ENCODE data around the gene MXRA8. TPM values are rescaled to one million over a fixed set of nuclear protein-coding genes. Genes with fewer than 3 reads are reported as not detected.

MXRA8 gene
- total RNA-seq, 4 donors from 2014 or later, result 57.1 to 143 (median 106) TPM

DNA sequence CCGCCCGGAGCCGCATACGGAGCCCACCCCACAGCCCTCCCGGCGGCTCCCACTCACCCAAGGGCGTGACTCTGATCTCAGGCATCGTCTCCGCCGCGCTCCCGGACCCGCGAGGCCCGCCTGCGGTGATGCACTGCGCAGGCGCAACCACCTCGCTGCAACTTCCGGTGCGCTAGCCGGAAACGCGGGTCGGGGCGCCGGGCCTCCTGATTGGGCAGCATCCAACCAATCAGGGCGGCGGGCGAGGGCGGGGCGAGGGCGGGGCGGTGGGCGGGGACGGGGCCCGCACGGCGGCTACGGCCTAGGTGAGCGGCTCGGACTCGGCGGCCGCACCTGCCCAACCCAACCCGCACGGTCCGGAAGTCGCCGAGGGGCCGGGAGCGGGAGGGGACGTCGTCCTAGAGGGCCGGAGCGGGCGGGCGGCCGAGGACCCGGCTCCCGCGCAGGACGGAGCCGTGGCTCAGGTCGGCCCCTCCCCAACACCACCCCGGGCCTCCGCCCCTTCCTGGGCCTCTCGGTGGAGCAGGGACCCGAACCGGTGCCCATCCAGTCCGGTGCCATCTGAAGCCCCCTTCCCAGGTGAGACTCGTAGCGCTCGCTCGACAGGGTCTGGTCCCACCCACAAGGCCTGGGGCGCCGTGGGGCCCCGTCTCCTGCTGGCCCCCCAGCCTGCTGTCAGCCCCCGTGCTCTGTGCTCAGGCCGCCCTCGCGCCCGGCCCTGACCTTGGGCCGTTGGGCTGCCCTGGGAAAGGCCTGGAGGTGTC lies 33.6 kb downstream of the MXRA8 start, which contains the start of the genes CPTP and INTS11:
Gene CPTP, plus strand, starts transcription at position 279 of the 764 bp plus-strand sequence. CDS start 2,109 bp downstream, outside the sequence.
Gene INTS11, minus strand, starts transcription at position 137 of the 764 bp plus-strand sequence. Its CDS starts 52 bp downstream, at position 85.
- DNase-seq, result peak; percentile 90 to 95
- intact Hi-C loops (cut with DNase I), result loop anchor here (10.0 kb wide), 1 partner anchor 50 kb away; the partner anchor contains the start of gene UBE2J2
- Histone ChIP-seq H3K4me3 (replicated peaks in 1 of 3) (peak within 1 kb of the TSS; percentile 71 to 98 (median 79)), H3K36me3 (peaks cover 8 to 12% of the 10 kb centered on the region in 2 donors), H3K27me3 (no peaks in the 10 kb centered on the region), H3K9me3 (no peaks in the 10 kb centered on the region), H3K27ac (peak within 1 kb of the TSS; percentile 73 to 79 (median 76)), H3K4me1 (peaks cover 12 to 35% of the 10 kb centered on the region in 2 donors)
- WGBS, 2 donors, result 0% methylated on average over 1 of the region's 84 CpGs; no CpG with 5 or more reads in 1 of the 2 donors
- TF ChIP-seq, protein P1, sequence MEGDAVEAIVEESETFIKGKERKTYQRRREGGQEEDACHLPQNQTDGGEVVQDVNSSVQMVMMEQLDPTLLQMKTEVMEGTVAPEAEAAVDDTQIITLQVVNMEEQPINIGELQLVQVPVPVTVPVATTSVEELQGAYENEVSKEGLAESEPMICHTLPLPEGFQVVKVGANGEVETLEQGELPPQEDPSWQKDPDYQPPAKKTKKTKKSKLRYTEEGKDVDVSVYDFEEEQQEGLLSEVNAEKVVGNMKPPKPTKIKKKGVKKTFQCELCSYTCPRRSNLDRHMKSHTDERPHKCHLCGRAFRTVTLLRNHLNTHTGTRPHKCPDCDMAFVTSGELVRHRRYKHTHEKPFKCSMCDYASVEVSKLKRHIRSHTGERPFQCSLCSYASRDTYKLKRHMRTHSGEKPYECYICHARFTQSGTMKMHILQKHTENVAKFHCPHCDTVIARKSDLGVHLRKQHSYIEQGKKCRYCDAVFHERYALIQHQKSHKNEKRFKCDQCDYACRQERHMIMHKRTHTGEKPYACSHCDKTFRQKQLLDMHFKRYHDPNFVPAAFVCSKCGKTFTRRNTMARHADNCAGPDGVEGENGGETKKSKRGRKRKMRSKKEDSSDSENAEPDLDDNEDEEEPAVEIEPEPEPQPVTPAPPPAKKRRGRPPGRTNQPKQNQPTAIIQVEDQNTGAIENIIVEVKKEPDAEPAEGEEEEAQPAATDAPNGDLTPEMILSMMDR (IDR thresholded peaks at IDR 0.05), result no peak
- peak in 1 of 2 donors; percentile 70 for TF ChIP-seq POLR2A (IDR thresholded peaks at IDR 0.05)

DNA sequence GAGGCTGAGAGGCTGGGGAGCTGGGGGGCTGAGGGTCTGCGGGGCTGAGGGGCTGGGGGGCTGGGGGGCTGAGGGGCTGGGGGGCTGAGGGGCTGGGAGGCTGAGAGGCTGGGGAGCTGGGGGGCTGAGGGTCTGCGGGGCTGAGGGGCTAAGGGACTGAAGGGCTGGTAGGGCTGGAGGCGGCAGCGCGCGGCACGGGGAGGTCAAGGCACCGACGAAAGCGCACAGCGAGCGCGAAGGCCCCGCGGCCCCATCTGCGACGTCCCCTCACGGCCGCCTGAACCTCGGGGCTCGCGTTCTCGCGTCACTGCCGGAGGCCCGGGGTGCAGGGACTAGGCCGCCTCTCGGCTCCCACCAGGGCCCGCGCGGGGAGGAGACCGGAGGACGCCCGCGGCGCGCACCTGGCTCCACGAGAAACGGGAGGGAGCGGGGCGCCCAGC lies 34.3 kb downstream of the MXRA8 start:
- H3K4me3 ChIP-seq (replicated peaks in 1 of 3), result peak overlapping the region; percentile 71 to 98 (median 79)
- peaks cover 12 to 35% of the 10 kb centered on the region in 2 donors for H3K4me1 ChIP-seq
- 0% methylated on average over 2 of the region's 41 CpGs; no CpG with 5 or more reads in 1 of the 2 donors for WGBS, 2 donors
- intact Hi-C loops (cut with DNase I), result loop anchor here (10.0 kb wide), 1 partner anchor 49 kb away; the partner anchor contains the start of gene UBE2J2
- DNase-seq, result no peak
- H3K9me3 ChIP-seq, result no peaks in the 10 kb centered on the region
- TF ChIP-seq, protein P1 (IDR thresholded peaks at IDR 0.05), result no peak
- peaks cover 12 to 14% of the 10 kb centered on the region in 2 donors for H3K36me3 ChIP-seq
- peak overlapping the region in 2 of 3 donors; percentile 58 to 79 for H3K27ac ChIP-seq
- H3K27me3 ChIP-seq, result no peaks in the 10 kb centered on the region

DNA sequence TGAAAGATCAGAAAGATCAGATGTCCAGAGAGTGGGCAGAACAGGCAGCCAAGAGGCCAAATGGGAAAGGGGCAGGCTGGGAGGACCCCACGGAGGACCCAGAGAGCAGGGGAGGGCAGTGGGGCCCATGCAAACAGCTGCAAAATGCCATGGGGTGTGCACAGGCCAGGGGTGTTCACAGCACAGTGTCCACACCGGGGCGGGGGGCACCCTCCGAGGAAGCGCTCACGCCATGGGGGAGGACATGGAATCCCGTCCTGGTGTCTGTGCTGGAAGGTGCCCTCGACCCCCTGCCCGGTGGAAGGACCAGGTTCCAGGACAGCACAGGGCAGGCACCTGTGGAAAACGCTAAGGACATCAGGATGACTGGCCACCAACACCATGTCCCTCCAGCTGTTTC lies 35.4 kb downstream of the MXRA8 start:
- Histone ChIP-seq H3K27ac (no peak overlapping the region), H3K9me3 (no peaks in the 10 kb centered on the region), H3K4me3 (replicated peaks in 1 of 3) (no peak overlapping the region), H3K36me3 (peaks cover 9 to 17% of the 10 kb centered on the region in 2 donors), H3K4me1 (peaks cover 18 to 45% of the 10 kb centered on the region in 2 donors), H3K27me3 (no peaks in the 10 kb centered on the region)
- DNase-seq, result no peak
- TF ChIP-seq POLR2A (IDR thresholded peaks at IDR 0.05), result no peak
- intact Hi-C loops (cut with DNase I), result loop anchor here (10.0 kb wide), 1 partner anchor 48 kb away; the partner anchor contains the start of gene UBE2J2
- 88 to 91% methylated on average over 10 of the region's 10 CpGs for WGBS, 2 donors

DNA sequence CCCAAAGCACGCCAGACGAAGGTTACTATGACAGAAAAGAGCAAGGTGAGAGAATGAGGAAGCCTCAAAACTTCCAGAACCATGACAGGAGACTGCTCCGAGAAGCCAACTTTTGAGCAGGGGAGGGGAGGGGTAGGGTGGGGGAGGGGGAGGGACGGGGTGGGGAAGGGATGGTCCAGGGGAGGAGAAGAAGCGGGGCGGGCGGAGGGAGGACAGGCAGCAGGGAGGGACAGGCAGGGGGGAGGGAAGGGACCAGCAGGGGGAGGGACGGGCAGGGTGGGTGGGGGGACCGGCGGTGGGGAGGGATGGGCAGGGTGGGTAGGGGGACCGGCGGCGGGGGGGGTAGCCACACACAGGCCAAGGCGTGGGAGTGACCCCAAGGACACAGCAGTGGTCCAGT lies 35.9 kb downstream of the MXRA8 start:
- no peak for TF ChIP-seq POLR2A (IDR thresholded peaks at IDR 0.05)
- TF ChIP-seq, protein P1 (IDR thresholded peaks at IDR 0.05), result no peak
- H3K27ac ChIP-seq, result no peak overlapping the region
- peaks cover 18 to 47% of the 10 kb centered on the region in 2 donors for H3K4me1 ChIP-seq
- WGBS, 2 donors, result 80 to 93% methylated on average over 10 to 14 of the region's 14 CpGs
- no peak overlapping the region for H3K4me3 ChIP-seq (replicated peaks in 1 of 3)
- no peaks in the 10 kb centered on the region for H3K27me3 ChIP-seq
- no peak for DNase-seq
- no peaks in the 10 kb centered on the region for H3K9me3 ChIP-seq
- peaks cover 3 to 12% of the 10 kb centered on the region in 2 donors for H3K36me3 ChIP-seq
- intact Hi-C loops (cut with DNase I), result loop anchor here (10.0 kb wide), 1 partner anchor 48 kb away; the partner anchor contains the start of gene UBE2J2

DNA sequence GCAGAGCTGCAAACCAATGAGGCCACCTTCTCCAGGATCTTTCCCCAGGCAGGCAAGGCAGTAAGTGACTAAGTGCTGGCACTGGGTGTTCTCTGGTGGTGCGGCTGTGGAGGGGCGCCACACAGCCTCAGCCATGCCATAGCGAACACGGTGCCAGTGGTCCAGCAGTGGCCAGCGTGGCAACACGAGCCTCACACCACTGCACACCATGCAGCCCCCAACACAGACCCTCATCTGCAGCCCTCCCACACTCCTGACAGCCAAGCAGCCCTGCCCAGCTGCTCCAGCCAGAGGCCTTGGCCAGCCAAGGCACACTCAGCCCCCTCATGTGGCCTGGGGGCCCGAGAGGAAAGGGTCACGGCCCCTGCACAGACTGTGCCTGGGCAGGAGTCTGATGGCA lies 36.9 kb downstream of the MXRA8 start:
- intact Hi-C loops (cut with DNase I), result loop anchor here (10.0 kb wide), 1 partner anchor 47 kb away; the partner anchor contains the start of gene UBE2J2
- 89% methylated on average over 2 of the region's 8 CpGs; no CpG with 5 or more reads in 1 of the 2 donors for WGBS, 2 donors
- TF ChIP-seq POLR2A (IDR thresholded peaks at IDR 0.05), result no peak
- TF ChIP-seq, protein P1 (IDR thresholded peaks at IDR 0.05), result no peak
- Histone ChIP-seq H3K4me3 (replicated peaks in 1 of 3) (no peak overlapping the region), H3K27me3 (no peaks in the 10 kb centered on the region), H3K4me1 (peaks cover 18 to 45% of the 10 kb centered on the region in 2 donors), H3K27ac (no peak overlapping the region), H3K36me3 (peaks cover 0 to 11% of the 10 kb centered on the region in 2 donors), H3K9me3 (no peaks in the 10 kb centered on the region)
- no peak for DNase-seq

All from thyroid gland (tissue), 4 donors.